Fibroblast of lung (primary cell): Measurements from ENCODE around the gene KCMF1. TPM values are rescaled to one million over a fixed set of nuclear protein-coding genes. Genes with fewer than 3 reads are reported as not detected.

Experiments
- DNase-seq, 2 donors: peaks; one replicate each; pipeline versions ENCODE4 v3.0.0 to v3.0.0-alpha.2; 2010; ENCODE audit warnings: low read depth in 2 of 2
- H2AFZ ChIP-seq: 2 replicates; pipeline ENCODE4 v1.5.1; 2012; ENCODE audit warnings: low read length, control low read depth, inconsistent platforms
- H3K27ac ChIP-seq: 2 replicates; pipeline ENCODE4 v1.5.1; 2011; ENCODE audit warnings: low read length, control low read depth; ENCODE audit not compliant: insufficient read depth
- H3K27me3 ChIP-seq: 2 replicates; pipeline ENCODE4 v1.5.1; 2011; ENCODE audit warnings: mild to moderate bottlenecking, low read length; ENCODE audit not compliant: control insufficient read depth, insufficient read depth
- H3K36me3 ChIP-seq: 2 replicates; pipeline ENCODE4 v1.5.1; 2011; ENCODE audit warnings: low read length; ENCODE audit not compliant: control insufficient read depth, insufficient read depth
- H3K4me1 ChIP-seq: 2 replicates; pipeline ENCODE4 v1.5.1; 2011; ENCODE audit warnings: low read length; ENCODE audit not compliant: control insufficient read depth, insufficient read depth; ENCODE audit errors: extremely low read depth
- H3K4me2 ChIP-seq: 2 replicates; pipeline ENCODE4 v1.5.1; 2011; ENCODE audit warnings: low read length, control low read depth; ENCODE audit not compliant: insufficient read depth; ENCODE audit errors: extremely low read depth
- H3K4me3 ChIP-seq, 4 experiments: fragments of 200-600 bp in 1 of 4; sonication (generic) in 1 of 4; replicated peaks in 1 of 4; 2 replicates each; pipeline ENCODE4 v1.5.1; 2011 to 2016; ENCODE audit warnings: low read length in 4 of 4, low read depth in 3 of 4, mild to moderate bottlenecking in 3 of 4, control low read depth in 2 of 4, inconsistent platforms in 1 of 4, mixed read lengths in 1 of 4; ENCODE audit not compliant: insufficient read depth in 1 of 4; ENCODE audit errors: control extremely low read depth in 1 of 4
- H3K79me2 ChIP-seq: 2 replicates; pipeline ENCODE4 v1.5.1; 2012; ENCODE audit warnings: mild to moderate bottlenecking, low read length, inconsistent platforms; ENCODE audit not compliant: control insufficient read depth, insufficient read depth
- H3K9ac ChIP-seq: 2 replicates; pipeline ENCODE4 v1.5.1; 2011; ENCODE audit warnings: mild to moderate bottlenecking, low read length, control low read depth; ENCODE audit not compliant: insufficient read depth
- H3K9me3 ChIP-seq: 2 replicates; pipeline ENCODE4 v1.5.1; 2012; ENCODE audit warnings: low read depth, low read length; ENCODE audit not compliant: control insufficient read depth, insufficient read depth
- H4K20me1 ChIP-seq: 2 replicates; pipeline ENCODE4 v1.5.1; 2011; ENCODE audit warnings: low read length; ENCODE audit not compliant: control insufficient read depth, insufficient read depth; ENCODE audit errors: extremely low read depth
- CTCF ChIP-seq, 2 donors: IDR thresholded peaks in 1 of 2; conservative IDR thresholded peaks in 1 of 2; 1 replicate in 1 of 2; 2 replicates in 1 of 2; pipeline ENCODE4 v1.5.1; 2011 to 2012; ENCODE audit warnings: low read length in 2 of 2, control low read depth in 1 of 2, inconsistent platforms in 1 of 2, low read depth in 1 of 2, mild to moderate bottlenecking in 1 of 2
- EZH2 ChIP-seq: IDR thresholded peaks from 2 replicates; pipeline ENCODE4 v1.5.1; 2012; ENCODE audit warnings: low read length, control low read depth, mild to moderate bottlenecking; ENCODE audit errors: missing control alignments
- polyA plus RNA-seq, 2 donors: library from polyadenylated mRNA; depleted of rRNA in 1 of 2; stranded (reverse) in 1 of 2; unstranded in 1 of 2; fragments of >200 nt; gene quantifications; 2 replicates each; pipeline ENCODE4 v1.2.1, GENCODE V29; 2011 to 2012; ENCODE audit warnings: missing spikeins in 1 of 2
- total RNA-seq: library from RNA; depleted of rRNA; stranded (reverse); fragments of >200 nt; gene quantifications from 2 replicates; pipeline ENCODE4 v1.2.1, GENCODE V29; 2014

Gene KCMF1
- total and polyA plus RNA-seq, 2 donors (not counting 1 experiment from before 2014, with no cell fraction given) = 61.8 to 120 TPM

DNA sequence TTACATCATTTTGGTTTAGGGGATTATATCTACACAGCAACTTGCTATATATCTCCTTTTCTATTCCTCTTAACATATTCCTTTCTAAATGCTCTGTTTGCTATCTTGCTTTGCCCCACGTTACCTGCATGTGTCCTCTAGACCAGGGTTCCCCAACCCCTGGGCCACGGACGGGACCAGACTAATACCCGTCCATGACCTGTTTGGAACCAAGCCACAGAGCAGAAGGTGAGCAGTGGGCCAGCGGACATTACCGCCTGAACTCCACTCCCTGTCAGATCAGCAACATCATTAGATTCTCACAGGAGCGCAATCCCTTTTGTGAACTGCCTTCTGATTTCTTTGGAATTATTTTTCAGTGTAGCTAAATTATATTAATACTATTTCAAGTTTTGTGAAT, 66.7 kb downstream of the KCMF1 start:
- Histone ChIP-seq H3K79me2 (peaks cover 3% of the 10 kb centered on the region), H3K9ac (no peak overlapping the region), H3K4me1 (no peaks in the 10 kb centered on the region), H3K4me2 (no peak overlapping the region), H4K20me1 (no peaks in the 10 kb centered on the region), H3K4me3 (no peak overlapping the region), H3K27ac (no peak overlapping the region), H2AFZ (no peak overlapping the region), H3K27me3 (no peaks in the 10 kb centered on the region), H3K9me3 (no peaks in the 10 kb centered on the region), H3K36me3 (peaks cover 3% of the 10 kb centered on the region)
- no peak for TF ChIP-seq EZH2
- TF ChIP-seq CTCF (conservative IDR thresholded peaks at IDR 0.05 in 1 of 2, IDR thresholded peaks at IDR 0.05 in 1 of 2; ENCODE audit: low read depth in 1 of 2, low read length in 2 of 2) = no peak
- DNase-seq = no peak

DNA sequence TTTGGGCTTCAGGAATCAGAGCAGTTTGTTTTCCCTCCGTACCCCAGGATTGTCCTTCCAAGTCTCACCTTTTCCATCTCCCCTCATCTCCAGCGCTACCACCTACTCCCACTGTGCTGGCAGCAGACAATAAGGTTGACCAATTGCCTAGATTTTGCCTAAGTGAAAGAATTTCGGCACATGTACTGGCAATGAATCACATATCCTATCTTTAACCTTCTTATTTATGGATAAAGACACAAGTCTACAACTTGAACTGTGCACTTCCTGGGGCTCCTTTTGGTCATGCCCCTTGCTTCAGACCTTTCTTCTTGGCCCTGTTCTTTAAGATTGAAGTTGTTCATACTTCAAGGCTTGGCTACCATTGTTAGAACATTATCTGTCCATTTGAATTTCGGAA, 71.4 kb downstream of the KCMF1 start:
- no peak overlapping the region for H3K9ac ChIP-seq
- no peak overlapping the region for H2AFZ ChIP-seq
- peak in 1 of 2 donors; percentile 32 for DNase-seq
- TF ChIP-seq EZH2 = no peak
- no peak for TF ChIP-seq CTCF (conservative IDR thresholded peaks at IDR 0.05 in 1 of 2, IDR thresholded peaks at IDR 0.05 in 1 of 2; ENCODE audit: low read depth in 1 of 2, low read length in 2 of 2)
- H3K27me3 ChIP-seq = no peaks in the 10 kb centered on the region
- H3K4me1 ChIP-seq = no peaks in the 10 kb centered on the region
- no peaks in the 10 kb centered on the region for H3K79me2 ChIP-seq
- H3K4me2 ChIP-seq = no peak overlapping the region
- no peaks in the 10 kb centered on the region for H4K20me1 ChIP-seq
- no peak overlapping the region for H3K4me3 ChIP-seq
- H3K36me3 ChIP-seq = peaks cover 7% of the 10 kb centered on the region
- no peaks in the 10 kb centered on the region for H3K9me3 ChIP-seq
- no peak overlapping the region for H3K27ac ChIP-seq

DNA sequence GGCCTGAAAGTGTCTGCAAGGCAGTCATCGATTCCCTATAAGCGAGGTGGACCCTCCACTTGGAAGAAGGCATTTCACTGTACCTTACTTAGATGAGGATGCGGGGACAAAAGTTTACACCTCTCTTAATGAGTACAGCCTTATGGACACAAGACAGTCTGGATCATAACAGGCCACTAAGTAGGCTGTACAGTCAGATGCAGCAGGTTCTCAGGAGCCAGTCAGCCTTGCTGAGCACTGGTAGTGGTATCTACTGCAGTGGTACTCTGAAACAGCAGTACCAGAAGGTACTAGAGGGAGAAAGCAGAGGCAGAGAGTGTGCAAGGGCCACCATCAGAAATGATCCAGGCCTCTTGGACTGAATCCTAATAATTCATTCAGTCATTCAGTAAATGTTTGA, 77.6 kb downstream of the KCMF1 start:
- Histone ChIP-seq H3K4me1 (no peaks in the 10 kb centered on the region), H3K36me3 (peaks cover 11% of the 10 kb centered on the region)

More for the DNA sequence above, 77.6 kb downstream of the KCMF1 start:
- Histone ChIP-seq H2AFZ (no peak overlapping the region), H3K4me3 (no peak overlapping the region), H3K79me2 (no peaks in the 10 kb centered on the region), H3K27ac (no peak overlapping the region), H3K9me3 (no peaks in the 10 kb centered on the region), H3K27me3 (no peaks in the 10 kb centered on the region), H3K9ac (no peak overlapping the region), H4K20me1 (no peaks in the 10 kb centered on the region), H3K4me2 (no peak overlapping the region)
- DNase-seq = no peak
- TF ChIP-seq EZH2 (no peak), CTCF (conservative IDR thresholded peaks at IDR 0.05 in 1 of 2, IDR thresholded peaks at IDR 0.05 in 1 of 2; ENCODE audit: low read depth in 1 of 2, low read length in 2 of 2) (no peak)
